COLO829 (cell line): Measurements from ENCODE around the gene PRELP.
"Not testable (repeated sequence)": the region's sequence is repeated elsewhere in the genome, so short reads cannot be mapped to it uniquely, and the experiment has no call there.

ENCODE experiments used
- DNase-seq: peaks from one replicate; pipeline ENCODE4 v3.0.0; 2012; ENCODE audit warnings: low spot score

PRELP gene

GRCh38 chr1:203454986-203455471 is 20.6 kb upstream of the PRELP start:
- no peak for DNase-seq

GRCh38 chr1:203455706-203456105 is 19.9 kb upstream of the PRELP start:
- no peak for DNase-seq

DNA sequence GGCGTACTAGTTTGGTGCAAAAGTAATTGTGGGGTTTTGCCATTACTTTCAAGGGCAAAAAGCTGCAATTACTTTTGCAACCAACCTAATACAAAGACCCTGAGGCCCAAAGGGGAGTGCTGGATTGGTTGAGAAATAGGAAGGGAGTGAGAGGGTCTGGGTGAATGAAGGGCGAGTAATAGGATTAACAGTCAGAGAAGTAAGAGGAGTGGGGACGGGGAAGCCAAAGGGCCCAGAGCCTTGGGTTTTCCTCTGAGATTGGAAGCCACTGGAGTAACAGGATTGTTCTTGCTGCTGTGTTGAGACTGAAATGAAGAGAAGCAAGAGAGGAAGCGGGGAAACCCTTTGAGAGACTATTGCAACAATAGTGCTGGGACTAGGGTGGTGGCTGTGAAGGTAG is 19.0 kb upstream of the PRELP start:
- DNase-seq: no peak

DNA sequence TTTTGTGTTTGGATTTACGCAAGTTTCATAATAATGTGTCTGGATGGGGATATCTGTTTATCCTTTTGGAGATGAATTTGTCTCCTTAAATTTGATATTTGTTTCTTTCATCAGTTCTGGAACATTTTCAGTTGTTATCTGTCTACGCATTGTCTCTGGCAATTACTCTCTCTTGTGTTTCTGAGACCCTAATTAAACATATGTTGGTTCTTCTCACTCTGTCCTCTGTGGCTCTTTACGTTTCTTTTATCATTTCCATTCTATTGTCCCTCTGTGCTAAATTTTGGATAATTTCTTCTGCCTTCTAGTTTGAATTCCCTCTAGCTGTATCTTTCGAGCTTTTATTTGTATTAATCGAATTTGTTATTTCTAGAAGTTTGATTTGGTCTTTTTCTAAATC is 17.5 kb upstream of the PRELP start:
- DNase-seq: no peak

- no peak for DNase-seq
These were observed 15.9 kb upstream of the PRELP start for GRCh38 chr1:203459671-203460201.

- no peak for DNase-seq
These were observed 13.9 kb upstream of the PRELP start for GRCh38 chr1:203461717-203462116.

GRCh38 chr1:203462143-203462542 is 13.5 kb upstream of the PRELP start:
- no peak for DNase-seq

DNA sequence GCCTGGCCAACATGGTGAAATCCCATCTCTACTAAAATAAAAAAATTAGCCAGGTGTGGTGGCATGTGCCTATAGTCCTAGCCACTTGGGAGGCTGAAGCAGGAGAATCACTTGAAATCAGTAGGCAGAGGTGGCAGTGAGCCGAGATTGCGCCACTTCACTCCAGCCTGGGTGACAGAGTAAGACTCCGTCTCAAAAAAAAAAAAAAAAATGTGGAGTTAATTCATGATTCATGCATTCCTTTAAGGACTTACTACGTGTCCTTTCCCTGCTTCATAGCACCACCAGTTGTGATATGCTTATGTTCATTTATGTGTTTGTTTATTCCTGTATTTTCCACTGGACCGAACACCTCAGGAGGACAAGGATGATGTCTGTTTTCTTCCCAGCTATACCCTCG is 12.7 kb upstream of the PRELP start:
- no peak for DNase-seq

GRCh38 chr1:203463469-203464062 is 12.0 kb upstream of the PRELP start:
- DNase-seq: no peak

DNA sequence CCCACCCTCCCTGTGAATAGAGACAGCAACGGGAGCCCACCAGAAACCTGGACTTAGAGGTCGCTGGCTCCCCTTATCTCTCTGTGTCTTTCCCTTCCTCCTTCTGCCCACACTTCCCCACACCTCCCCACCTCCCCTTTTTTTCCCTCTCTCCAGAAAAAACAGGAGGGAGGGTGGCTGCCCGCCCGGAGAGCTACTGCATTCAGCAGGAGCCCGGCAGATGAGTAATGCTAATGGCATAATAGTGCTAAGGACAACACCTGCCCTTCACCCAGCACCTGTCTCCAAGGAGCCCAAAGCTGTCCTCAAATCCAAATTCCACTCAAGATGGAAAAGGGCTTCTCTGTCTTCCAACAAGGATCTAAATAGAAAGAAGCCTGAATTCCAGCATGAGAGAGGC is 11.4 kb upstream of the PRELP start:
- DNase-seq: no peak

DNA sequence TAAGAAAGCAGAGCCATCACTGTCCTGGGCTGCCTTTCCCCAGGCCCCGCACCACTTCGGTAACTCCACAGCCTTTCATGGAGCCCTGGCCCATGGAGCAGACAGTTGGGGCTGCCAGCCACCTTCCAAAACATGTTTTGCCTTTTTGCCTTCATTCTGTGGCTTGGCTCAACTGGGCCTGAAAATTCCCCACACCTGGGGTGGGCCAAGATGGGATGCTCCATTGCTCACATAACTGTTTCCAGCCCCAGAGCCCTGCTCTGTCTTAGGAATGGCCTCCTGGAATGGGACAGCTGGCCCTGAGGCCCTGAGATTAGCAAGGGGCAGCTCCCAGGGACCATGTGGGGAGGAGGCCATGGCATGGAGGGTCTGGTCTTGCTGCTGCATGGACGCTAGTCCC is 10.9 kb upstream of the PRELP start:
- DNase-seq: no peak

DNA sequence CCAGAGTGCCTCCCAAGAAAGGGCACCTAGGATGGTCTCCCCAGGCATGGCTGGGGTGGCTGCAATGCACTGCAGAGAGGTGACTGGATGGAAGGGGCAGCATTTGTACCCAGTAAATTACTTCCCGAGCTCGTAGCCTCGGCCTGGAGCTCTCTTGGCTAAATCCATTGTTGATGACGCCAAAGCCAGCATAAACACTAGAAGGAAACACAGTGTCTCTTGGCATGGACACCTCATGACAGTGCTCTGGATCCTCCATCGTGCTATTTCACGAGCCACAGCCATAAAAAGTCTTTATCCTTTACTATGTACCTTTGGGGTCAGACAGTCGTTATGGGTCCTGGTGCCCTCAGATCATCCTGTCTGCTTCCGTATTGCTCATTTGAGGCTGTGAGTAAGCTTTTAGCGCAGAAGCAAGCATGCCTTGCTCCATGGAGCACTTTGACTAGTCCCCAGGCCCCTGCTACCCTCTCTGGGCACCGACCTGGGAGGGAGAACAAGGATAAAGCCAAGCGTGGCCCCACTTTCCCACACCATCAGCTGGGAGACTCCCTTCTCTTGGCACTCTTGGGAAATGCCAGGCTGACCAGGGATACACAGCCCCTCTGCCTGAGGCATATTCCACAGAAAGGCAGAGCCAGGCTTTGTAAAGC is 10.3 kb upstream of the PRELP start:
- DNase-seq: no peak

DNA sequence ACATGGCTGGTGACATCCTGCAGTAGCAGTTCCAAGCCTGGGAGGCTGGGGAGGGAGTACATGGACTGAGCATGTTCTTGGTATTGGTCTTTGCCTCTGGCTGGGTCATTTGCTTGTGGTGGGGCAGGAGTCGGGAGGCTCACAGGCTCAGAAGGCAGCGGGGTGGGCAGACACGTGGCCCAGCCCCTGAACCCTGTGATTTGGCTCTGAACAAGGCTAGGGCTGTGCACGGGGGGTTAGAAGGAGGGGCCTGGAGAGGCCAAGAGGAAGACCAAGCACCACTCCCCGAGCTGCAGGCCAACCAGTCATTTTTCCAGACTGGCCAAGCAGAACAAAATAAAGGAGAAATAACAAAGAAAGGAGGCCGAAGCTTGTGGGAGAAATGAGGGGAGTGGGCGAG is 9.7 kb upstream of the PRELP start:
- DNase-seq: no peak

DNA sequence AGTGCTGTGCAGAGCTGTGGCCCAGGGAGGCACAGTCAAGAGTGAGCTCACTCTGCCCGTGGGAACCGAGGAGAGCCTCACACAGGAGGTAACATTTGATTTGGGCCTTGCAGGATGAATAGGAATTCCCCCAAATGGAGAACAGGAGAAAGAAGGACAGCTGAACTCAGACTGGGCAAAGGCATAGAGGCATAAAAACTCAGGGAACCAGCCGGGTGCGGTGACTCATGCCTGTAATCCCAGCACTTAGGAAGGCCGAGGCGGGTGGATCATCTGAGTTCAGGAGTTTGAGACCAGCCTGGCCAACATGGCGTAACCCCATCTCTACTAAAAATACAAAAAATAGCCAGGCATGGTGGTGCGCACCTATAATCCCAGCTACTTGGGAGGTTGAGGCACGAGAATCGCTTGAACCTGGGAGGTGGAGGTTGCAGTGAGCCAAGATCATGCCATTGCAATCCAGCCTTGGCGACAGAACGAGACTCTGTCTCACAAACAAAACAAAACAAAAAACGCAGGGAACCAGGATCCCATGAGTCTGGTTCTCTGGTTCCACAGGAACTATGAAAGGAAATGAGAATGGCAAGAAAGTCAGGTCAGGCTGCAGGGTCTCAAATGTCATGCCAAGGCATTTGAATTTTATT is 8.6 kb upstream of the PRELP start:
- DNase-seq: not testable (repeated sequence)

- no peak for DNase-seq
These were observed 8.1 kb upstream of the PRELP start for GRCh38 chr1:203467550-203467921.

GRCh38 chr1:203468326-203468725 is 7.3 kb upstream of the PRELP start:
- no peak for DNase-seq

DNA sequence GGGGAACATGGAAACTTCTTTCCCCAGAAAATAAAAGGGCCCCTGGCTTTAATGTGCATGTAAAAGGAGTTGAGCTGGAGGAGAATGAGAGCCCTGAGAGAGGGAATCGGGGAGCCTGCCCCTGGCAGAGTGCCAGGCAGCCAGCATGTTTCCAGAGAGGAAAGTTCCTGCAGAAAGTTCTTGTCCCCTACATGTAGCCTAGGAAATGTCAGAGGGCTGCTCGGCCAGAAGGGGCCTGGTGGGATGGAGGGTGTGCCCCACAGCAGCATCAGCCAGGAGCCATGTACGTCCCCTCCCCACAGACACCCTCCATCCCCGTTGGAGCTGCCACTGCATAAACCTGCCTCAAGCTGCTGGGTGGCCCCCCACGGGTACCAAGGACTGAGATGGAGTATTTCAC is 5.4 kb upstream of the PRELP start:
- no peak for DNase-seq

GRCh38 chr1:203471841-203472240 is 3.8 kb upstream of the PRELP start:
- DNase-seq: no peak

DNA sequence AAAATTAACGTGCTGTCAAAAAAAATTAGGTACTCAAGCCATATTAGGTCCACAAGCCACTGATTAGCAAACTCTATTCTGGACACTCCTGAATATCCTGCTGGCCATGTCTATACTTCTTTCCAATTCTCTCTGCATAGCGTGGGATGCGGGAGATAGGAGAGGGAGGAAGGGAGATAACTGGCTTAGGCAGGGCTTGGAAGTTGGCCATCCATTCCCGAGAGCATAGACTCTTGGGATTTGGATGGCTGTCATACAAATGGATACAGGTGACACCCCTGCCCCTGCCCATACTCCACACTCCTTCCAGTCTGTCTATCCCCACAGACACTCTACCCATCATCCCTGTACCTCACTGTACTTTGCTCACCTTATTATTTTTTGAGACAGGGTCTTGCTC is 2.3 kb upstream of the PRELP start:
- no peak for DNase-seq

DNA sequence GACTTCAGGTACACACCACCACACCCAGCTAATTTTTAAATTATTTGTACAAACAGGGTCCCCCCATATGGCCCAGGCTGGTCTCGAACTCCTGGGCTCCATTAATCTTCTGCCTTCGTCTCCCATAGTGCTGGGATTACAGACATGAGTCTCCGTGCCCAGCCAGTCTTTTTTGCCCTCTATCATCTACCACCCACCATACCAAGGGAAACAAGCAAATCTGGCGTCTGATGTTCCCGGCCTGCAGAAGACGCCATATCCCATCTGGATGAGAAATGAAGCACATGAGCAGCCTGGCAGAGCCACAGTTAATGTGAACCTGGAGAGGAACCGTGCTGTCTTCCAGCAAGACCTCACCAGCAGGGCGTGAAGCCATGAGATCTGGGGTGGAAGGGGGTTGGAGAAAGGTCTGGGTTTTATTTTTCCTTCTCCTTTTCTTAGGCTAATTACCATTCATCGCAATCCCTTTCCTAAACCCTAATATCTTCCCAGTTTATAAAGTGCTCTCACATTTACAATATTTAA is 1.8 kb upstream of the PRELP start:
- no peak for DNase-seq

DNA sequence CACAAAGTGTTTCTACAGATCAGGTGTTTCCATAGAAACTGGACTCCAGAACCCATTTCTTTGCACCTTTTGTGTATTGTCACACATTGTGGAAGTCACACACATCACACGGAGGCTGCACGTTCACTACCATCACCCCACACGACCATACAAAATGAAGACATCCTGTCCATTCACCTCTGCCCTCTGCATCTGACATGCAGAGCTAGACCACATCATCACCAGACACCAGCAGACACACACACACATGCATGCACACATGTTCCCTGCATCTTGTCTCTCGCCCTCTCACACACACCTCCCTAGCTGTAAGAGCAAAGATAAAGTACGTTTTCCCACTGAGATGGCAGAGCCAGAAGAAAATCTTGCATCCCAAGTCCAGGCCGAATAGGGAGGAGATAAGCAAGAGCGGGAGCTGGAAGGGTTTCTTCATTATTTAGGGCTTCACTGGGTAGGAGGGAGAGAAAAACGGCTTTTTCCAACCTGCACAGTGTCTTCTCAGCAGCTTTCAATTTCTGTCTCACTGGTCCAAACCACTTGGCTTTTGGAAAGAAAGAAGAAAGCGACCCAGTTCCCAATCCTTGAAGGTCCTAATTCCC is 709 bp downstream of the PRELP start:
- no peak for DNase-seq

GRCh38 chr1:203477748-203478147 is 2.1 kb downstream of the PRELP start:
- no peak for DNase-seq

- no peak for DNase-seq
These were observed 2.6 kb downstream of the PRELP start for GRCh38 chr1:203478231-203478630.
